22Rv1 (cell line): ENCODE data around the gene ZNF680.

Source experiments
- ZFX ChIP-seq: fragments of 450-650 bp; IDR thresholded peaks from 2 replicates; pipeline ENCODE4 v1.6.1; 2017; ENCODE audit warnings: antibody characterized with exemption, borderline replicate concordance
- TF ChIP-seq, protein P1 (sequence below): fragments of 450-650 bp; IDR thresholded peaks from 2 replicates; pipeline ENCODE4 v1.5.1; 2017; ENCODE audit warnings: mild to moderate bottlenecking

DNA sequence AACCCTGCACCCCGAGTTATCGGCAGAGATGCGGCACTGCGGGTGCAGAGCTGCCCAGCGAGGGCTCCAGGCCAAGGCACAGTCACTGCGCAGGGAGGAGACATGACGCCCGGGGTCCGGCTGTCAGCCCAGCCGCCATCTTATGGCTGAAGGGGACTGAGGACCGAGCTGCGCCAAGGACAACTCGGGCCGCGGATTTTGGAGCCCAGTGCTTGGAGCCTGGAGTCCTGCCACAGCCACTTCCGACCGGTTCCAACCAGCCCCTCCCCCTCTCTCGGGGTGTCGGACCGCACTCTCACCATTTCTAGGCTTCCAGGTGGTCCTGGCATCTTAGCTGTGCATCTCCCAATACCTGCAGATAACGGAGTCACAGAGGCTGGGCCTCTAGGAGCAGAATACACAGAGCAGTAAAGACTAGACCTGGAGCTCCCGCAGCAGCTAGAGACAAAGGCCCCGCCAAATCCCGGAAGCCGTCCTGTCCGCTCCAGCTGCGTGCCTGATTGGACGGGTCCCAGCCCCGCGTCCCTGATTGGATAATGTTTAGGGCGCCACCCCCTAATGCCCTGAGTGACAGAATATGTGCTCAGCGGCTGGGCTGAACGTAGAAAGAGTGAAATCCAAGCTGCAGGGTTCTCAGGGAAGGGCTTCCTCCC lies at the start of gene ZNF680:
- TF ChIP-seq, protein P1, sequence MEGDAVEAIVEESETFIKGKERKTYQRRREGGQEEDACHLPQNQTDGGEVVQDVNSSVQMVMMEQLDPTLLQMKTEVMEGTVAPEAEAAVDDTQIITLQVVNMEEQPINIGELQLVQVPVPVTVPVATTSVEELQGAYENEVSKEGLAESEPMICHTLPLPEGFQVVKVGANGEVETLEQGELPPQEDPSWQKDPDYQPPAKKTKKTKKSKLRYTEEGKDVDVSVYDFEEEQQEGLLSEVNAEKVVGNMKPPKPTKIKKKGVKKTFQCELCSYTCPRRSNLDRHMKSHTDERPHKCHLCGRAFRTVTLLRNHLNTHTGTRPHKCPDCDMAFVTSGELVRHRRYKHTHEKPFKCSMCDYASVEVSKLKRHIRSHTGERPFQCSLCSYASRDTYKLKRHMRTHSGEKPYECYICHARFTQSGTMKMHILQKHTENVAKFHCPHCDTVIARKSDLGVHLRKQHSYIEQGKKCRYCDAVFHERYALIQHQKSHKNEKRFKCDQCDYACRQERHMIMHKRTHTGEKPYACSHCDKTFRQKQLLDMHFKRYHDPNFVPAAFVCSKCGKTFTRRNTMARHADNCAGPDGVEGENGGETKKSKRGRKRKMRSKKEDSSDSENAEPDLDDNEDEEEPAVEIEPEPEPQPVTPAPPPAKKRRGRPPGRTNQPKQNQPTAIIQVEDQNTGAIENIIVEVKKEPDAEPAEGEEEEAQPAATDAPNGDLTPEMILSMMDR, result no peak
- TF ChIP-seq ZFX, result no peak
